ENCODE results near the gene PRSS12. TPM values are rescaled to one million over a fixed set of nuclear protein-coding genes. Genes with fewer than 3 reads are reported as not detected.

PRSS12 gene
- total RNA-seq, 2 experiments from 2014 or later, result not detected

DNA sequence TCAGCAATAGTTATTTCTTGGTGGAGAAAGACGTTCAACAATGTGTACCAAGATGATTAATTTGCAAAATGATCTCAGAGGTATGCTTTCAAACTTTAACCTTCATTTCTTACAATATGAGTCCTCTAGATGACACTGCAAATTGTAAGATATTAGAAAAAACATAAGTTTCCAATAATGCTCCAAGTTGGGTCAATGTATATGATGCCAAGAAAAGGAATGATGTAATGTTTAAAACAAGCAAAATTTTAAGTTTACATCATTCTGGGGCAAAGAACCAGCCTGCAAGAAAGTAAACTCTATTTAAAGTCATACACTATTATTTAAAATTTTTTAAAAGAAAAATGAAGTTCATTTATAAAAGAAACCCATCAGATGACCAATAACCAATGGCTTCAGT, 56.1 kb downstream of the PRSS12 start:
- Mint-ChIP-seq H3K9me3 (no peaks in the 10 kb centered on the region), H3K36me3 (ENCODE audit: low read depth) (no peaks in the 10 kb centered on the region), H3K27ac (no peak overlapping the region), H3K4me3 (no peak overlapping the region), H3K4me1 (no peaks in the 10 kb centered on the region), H3K27me3 (peaks cover 6% of the 10 kb centered on the region)
- POLR2A ChIA-PET, result no interaction called here
- CTCF ChIA-PET, result no interaction called here
- DNase-seq, result no peak

GRCh38 chr4:118290951-118291350, 61.9 kb downstream of the PRSS12 start:
- Mint-ChIP-seq H3K4me1 (no peaks in the 10 kb centered on the region), H3K4me3 (no peak overlapping the region), H3K27me3 (peaks cover 3% of the 10 kb centered on the region), H3K36me3 (ENCODE audit: low read depth) (no peaks in the 10 kb centered on the region), H3K9me3 (no peaks in the 10 kb centered on the region), H3K27ac (no peak overlapping the region)
- DNase-seq, result no peak
- POLR2A ChIA-PET, result no interaction called here
- CTCF ChIA-PET, result no interaction called here

GRCh38 chr4:118289794-118290193, 63.0 kb downstream of the PRSS12 start:
- no peak for DNase-seq
- Mint-ChIP-seq H3K4me1 (no peaks in the 10 kb centered on the region), H3K27ac (no peak overlapping the region), H3K4me3 (no peak overlapping the region), H3K36me3 (ENCODE audit: low read depth) (no peaks in the 10 kb centered on the region), H3K27me3 (peaks cover 3% of the 10 kb centered on the region), H3K9me3 (no peaks in the 10 kb centered on the region)
- ChIA-PET CTCF (no interaction called here), POLR2A (no interaction called here)

DNA sequence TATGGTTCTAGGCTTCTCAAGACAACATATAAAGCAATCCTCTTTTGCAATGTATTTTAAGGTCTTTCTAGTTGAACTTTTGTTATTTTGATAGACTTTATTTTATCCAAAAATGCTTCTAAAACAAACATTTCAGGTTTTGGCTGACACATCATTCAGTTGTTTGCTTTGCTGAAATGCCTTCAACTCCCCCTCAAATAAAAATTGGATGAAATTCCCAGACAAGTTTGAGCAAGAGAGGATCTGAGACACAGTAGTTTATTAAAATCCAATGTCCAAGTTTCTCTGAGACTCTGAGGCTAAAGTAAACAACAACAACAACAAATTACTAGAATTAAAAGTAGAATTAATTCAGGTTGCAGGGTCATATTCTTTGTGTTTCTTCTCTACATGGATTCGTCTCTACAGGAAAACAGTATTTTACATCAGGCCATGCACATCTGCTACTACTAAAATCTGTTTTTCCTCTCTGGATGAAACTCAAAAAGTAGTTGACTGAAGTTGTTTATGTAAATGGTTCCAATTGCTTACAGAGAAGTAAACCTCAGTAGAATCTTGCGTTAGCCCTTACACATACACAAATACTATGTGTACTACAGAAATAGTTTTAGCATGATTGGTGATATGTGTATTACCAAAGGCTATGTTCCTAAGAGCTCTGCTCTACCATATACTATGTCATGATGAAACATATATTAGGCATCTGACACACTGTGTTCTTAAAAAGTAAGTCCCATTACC, 64.9 kb downstream of the PRSS12 start:
- CTCF ChIA-PET, result no interaction called here
- no peak overlapping the region for H3K4me3 Mint-ChIP-seq
- no peak overlapping the region for H3K27ac Mint-ChIP-seq
- peaks cover 3% of the 10 kb centered on the region for H3K27me3 Mint-ChIP-seq
- H3K4me1 Mint-ChIP-seq, result peaks cover 3% of the 10 kb centered on the region
- POLR2A ChIA-PET, result no interaction called here
- H3K36me3 Mint-ChIP-seq (ENCODE audit: low read depth), result peaks cover 2% of the 10 kb centered on the region
- DNase-seq, result no peak
- H3K9me3 Mint-ChIP-seq, result no peaks in the 10 kb centered on the region

GRCh38 chr4:118286685-118287084, 66.1 kb downstream of the PRSS12 start:
- ChIA-PET POLR2A (no interaction called here), CTCF (no interaction called here)
- H3K4me1 Mint-ChIP-seq, result peaks cover 9% of the 10 kb centered on the region
- H3K4me3 Mint-ChIP-seq, result no peak overlapping the region
- H3K27ac Mint-ChIP-seq, result no peak overlapping the region
- DNase-seq, result no peak
- no peaks in the 10 kb centered on the region for H3K27me3 Mint-ChIP-seq
- H3K36me3 Mint-ChIP-seq (ENCODE audit: low read depth), result peaks cover 8% of the 10 kb centered on the region
- no peaks in the 10 kb centered on the region for H3K9me3 Mint-ChIP-seq

GRCh38 chr4:118285931-118286330, 66.9 kb downstream of the PRSS12 start:
- H3K27me3 Mint-ChIP-seq, result no peaks in the 10 kb centered on the region
- H3K4me1 Mint-ChIP-seq, result peaks cover 17% of the 10 kb centered on the region
- H3K4me3 Mint-ChIP-seq, result no peak overlapping the region
- H3K27ac Mint-ChIP-seq, result no peak overlapping the region
- DNase-seq, result no peak
- CTCF ChIA-PET, result no interaction called here
- H3K36me3 Mint-ChIP-seq (ENCODE audit: low read depth), result peaks cover 14% of the 10 kb centered on the region
- H3K9me3 Mint-ChIP-seq, result no peaks in the 10 kb centered on the region
- POLR2A ChIA-PET, result no interaction called here

DNA sequence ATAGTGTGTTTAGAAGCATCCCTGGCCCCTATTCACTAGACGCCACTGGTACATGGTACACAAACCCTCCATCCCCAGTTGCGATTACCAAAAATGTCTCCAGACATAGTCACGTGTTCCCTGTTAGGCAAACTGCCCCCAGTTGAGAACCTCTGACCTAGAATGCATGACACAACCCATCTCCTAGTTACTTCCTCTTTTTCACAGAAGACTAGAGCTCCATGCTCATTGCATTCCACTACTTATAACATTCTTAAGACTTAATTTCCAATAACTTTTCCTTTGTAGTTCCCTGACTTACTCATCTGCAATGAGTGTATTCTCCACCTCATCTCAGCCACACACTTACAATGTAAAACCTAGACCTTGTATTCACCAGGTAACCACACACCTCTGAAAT, 68.6 kb downstream of the PRSS12 start:
- H3K4me3 Mint-ChIP-seq, result no peak overlapping the region
- ChIA-PET POLR2A (no interaction called here), CTCF (no interaction called here)
- no peaks in the 10 kb centered on the region for H3K27me3 Mint-ChIP-seq
- H3K36me3 Mint-ChIP-seq (ENCODE audit: low read depth), result peaks cover 28% of the 10 kb centered on the region
- no peak overlapping the region for H3K27ac Mint-ChIP-seq
- DNase-seq, result no peak
- peaks cover 30% of the 10 kb centered on the region for H3K4me1 Mint-ChIP-seq
- H3K9me3 Mint-ChIP-seq, result no peaks in the 10 kb centered on the region

DNA sequence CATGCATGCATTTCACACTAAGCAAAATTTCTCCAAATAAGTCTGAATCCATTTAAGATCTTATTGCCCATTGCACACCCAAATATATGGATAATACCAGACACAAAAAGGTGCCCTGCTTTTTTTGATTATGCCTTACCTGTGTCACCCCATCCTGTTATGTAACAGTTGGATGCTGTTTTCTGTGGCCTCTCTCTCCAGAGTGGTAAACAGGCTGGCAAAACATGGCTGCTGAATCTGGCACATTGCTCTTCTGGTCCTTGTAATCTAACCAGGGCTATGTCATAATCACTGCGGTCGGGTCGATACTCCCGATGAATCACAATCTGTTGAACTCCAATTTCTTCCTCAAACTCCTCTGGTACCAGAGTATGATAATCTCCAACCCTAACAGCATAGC, 70.1 kb downstream of the PRSS12 start:
- CTCF ChIA-PET, result interaction anchor here (1.0 kb wide), 1 partner anchor 10 kb away, joined by 3 read pairs; no protein-coding TSS in a partner anchor
- Mint-ChIP-seq H3K9me3 (no peaks in the 10 kb centered on the region), H3K4me3 (no peak overlapping the region), H3K27me3 (no peaks in the 10 kb centered on the region), H3K36me3 (ENCODE audit: low read depth) (peaks cover 34% of the 10 kb centered on the region), H3K4me1 (peaks cover 36% of the 10 kb centered on the region), H3K27ac (peak overlapping the region; percentile 51)
- DNase-seq, result no peak
- POLR2A ChIA-PET, result no interaction called here

- no peaks in the 10 kb centered on the region for H3K9me3 Mint-ChIP-seq
- ChIA-PET CTCF (interaction anchor here (1.9 kb wide), 1 partner anchor 70 kb away, joined by 6 read pairs; the partner anchor contains the start of gene PRSS12), POLR2A (no interaction called here)
- DNase-seq, result no peak
- peaks cover 34% of the 10 kb centered on the region for H3K36me3 Mint-ChIP-seq (ENCODE audit: low read depth)
- no peak overlapping the region for H3K4me3 Mint-ChIP-seq
- peak overlapping the region; percentile 67 for H3K27ac Mint-ChIP-seq
- H3K27me3 Mint-ChIP-seq, result no peaks in the 10 kb centered on the region
- H3K4me1 Mint-ChIP-seq, result peaks cover 42% of the 10 kb centered on the region
Measured at GRCh38 chr4:118281611-118282442, 71.0 kb downstream of the PRSS12 start.

- ChIA-PET CTCF (interaction anchor here (1.9 kb wide), 1 partner anchor 71 kb away, joined by 6 read pairs; the partner anchor contains the start of gene PRSS12), POLR2A (no interaction called here)
- Mint-ChIP-seq H3K4me3 (peak overlapping the region; percentile 87), H3K27me3 (no peaks in the 10 kb centered on the region), H3K36me3 (ENCODE audit: low read depth) (peaks cover 34% of the 10 kb centered on the region), H3K9me3 (no peaks in the 10 kb centered on the region), H3K4me1 (peaks cover 42% of the 10 kb centered on the region), H3K27ac (peak overlapping the region; percentile 57)
- peak; percentile 58 for DNase-seq
Measured at GRCh38 chr4:118280501-118281218, 72.1 kb downstream of the PRSS12 start.

GRCh38 chr4:118279920-118280432, 72.8 kb downstream of the PRSS12 start:
- no peak for DNase-seq
- Mint-ChIP-seq H3K4me1 (peaks cover 42% of the 10 kb centered on the region), H3K27ac (peak overlapping the region; percentile 96), H3K36me3 (ENCODE audit: low read depth) (peaks cover 34% of the 10 kb centered on the region), H3K9me3 (no peaks in the 10 kb centered on the region), H3K27me3 (no peaks in the 10 kb centered on the region), H3K4me3 (peak overlapping the region; percentile 87)
- POLR2A ChIA-PET, result interaction anchor here (0.6 kb wide), 1 partner anchor 555 kb away, joined by 4 read pairs; no protein-coding TSS in a partner anchor
- CTCF ChIA-PET, result interaction anchor here (1.9 kb wide), 1 partner anchor 72 kb away, joined by 6 read pairs; the partner anchor contains the start of gene PRSS12

DNA sequence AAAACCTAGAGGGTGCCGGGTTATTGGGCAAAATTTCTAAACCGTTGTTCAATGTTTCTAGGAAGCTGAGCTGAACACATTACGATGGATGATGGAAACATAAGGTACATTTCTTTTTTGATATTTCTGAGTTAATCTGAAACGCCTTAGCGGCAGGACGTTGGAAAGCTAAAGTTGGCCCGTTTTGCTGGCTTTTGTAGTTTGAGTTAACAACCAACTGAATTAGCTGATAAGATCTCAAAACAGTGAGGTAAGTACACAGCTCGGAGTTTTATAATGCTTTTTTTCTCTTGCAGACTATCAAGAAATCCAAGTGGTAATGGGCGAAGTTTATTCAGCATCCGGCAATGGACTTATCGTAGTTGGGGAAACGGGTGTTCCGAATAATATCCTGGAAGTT, 73.5 kb downstream of the PRSS12 start:
- H3K4me3 Mint-ChIP-seq, result peak overlapping the region; percentile 87
- no peaks in the 10 kb centered on the region for H3K27me3 Mint-ChIP-seq
- ChIA-PET POLR2A (interaction anchor here (0.6 kb wide), 1 partner anchor 555 kb away, joined by 4 read pairs; no protein-coding TSS in a partner anchor), CTCF (no interaction called here)
- H3K36me3 Mint-ChIP-seq (ENCODE audit: low read depth), result peaks cover 34% of the 10 kb centered on the region
- H3K9me3 Mint-ChIP-seq, result no peaks in the 10 kb centered on the region
- peaks cover 42% of the 10 kb centered on the region for H3K4me1 Mint-ChIP-seq
- H3K27ac Mint-ChIP-seq, result peak overlapping the region; percentile 96
- no peak for DNase-seq
